Non-pigmented ciliary epithelial cell (primary cell): Measurements from ENCODE around the gene TMEM54.

ENCODE experiments used
- DNase-seq: peaks from one replicate; pipeline ENCODE4 v3.0.0-alpha.2; 2010; ENCODE audit warnings: low read depth

Gene TMEM54

GRCh38 chr1:32881871-32882850 lies 19.0 kb downstream of the TMEM54 start:
- no peak for DNase-seq

GRCh38 chr1:32881291-32881690 lies 19.9 kb downstream of the TMEM54 start:
- DNase-seq, result no peak

- DNase-seq, result no peak
Measured at GRCh38 chr1:32878637-32879041, 22.6 kb downstream of the TMEM54 start.

GRCh38 chr1:32878183-32878582 lies 23.0 kb downstream of the TMEM54 start:
- DNase-seq, result no peak

DNA sequence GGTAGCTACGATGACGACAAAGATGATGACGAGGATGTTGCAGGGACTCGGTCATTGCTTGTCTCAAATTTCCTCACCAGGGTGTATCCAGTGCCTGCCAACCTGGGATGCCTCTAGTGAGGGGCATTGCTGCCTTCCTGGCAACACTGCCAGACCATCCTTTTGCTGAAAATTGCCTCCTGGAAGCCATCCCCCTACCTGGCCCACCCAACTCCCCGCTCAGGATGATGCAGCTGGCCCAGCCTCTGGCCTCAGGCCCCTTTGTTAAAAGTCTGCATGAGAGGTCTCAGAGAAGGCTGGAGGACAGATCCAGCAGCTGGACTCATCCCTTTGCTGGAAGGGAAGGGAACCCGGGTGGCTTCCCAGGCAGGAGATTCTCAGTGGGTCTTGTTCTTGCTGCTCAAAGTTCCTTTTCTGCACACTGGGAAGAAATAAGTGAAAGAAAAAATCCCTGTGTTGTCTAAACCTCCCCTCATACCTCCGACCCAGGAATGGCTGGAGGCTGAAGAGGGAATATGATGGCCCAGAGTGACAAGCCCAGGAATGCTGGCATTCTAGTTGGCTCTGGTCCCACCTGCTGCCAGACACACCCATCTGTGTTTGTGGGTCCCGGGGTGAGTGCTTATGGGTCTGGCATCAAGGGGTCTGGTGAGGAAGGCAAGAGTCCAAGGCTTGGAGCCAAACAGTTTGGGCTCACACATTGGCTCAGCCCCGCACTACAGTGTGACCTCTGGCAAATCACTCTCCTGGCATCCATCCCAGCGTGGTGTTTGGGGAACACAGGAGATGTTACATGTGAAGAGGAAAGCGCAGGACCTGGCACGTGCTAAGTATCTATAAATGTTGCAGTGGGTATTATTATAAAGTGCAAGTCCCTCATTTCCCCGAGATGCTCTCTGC lies 23.7 kb downstream of the TMEM54 start:
- no peak for DNase-seq

DNA sequence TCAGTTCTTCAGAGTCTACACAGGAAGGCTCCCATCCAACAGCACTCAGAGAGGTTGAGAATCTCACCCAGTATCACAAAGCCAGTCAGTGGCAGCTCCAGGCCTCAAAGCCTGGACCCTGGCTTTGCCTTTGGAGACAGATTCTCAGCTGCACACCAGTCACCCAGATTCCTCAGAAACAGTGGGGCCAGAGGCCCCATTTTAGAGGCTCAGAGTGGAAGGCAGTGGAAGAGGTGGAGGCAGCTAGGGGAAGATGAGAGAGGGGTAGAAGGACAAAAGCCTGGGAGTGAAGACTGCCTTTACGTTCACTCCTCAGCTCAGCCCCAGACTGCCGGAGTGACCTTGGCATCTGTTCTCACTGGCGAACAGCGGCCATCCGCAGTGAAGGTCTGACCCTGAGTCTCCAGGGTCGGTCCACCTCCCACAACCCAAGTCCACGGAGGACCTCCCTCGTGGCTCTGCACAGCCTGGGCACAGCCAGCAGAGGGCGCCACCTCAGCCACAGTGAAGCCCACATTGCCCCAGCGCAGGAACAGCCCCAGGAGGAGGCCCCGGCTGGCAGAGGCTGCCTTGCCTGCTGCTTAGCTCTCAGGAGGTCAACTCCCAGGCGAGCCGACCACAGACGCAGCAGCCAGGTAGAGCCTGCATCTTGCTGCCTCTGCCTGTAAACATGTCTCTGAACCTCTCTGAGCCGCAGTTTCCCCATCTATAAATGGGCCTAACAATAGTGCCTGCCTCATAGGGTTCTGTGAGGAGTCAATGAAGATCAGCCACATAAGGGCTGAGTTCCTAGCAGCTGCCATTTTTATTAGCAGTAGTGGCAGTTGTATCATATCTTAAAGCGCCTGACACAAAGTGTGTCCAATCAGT lies 24.6 kb downstream of the TMEM54 start:
- DNase-seq, result no peak

- DNase-seq, result no peak
Measured at GRCh38 chr1:32874860-32875752, 26.1 kb downstream of the TMEM54 start.

DNA sequence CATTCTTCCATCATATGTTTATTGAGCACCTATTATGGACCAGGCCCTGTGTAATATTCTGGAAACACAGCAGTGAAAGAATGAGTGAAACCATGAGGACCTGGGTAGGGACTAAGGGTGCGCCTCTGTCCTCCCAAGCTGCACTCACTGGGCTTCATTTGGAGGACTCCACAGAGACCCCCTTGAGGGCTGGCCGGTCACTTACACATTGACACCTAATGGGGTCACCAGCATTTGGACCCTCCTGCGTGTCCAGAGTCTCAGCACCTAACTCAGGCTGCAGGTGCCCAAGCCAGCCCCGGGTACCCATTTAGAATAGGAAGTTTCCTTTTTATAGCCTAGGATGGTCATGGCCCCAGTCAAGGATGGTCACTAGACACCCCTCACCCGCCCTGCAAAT lies 27.7 kb downstream of the TMEM54 start:
- DNase-seq, result no peak

DNA sequence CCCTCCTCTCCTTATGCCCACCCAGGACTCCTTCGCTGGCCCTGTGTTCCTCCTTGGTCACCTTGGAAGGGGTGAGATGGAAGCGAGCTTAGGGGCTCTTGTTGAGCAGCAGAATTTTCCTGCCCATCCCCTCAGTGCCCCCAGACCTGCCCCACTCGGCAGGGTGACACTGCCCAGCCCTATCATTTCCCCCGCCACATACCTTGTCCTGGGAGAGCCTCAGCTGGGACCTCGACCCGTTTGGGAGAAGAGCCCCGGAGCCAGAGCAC lies 29.1 kb downstream of the TMEM54 start:
- no peak for DNase-seq

DNA sequence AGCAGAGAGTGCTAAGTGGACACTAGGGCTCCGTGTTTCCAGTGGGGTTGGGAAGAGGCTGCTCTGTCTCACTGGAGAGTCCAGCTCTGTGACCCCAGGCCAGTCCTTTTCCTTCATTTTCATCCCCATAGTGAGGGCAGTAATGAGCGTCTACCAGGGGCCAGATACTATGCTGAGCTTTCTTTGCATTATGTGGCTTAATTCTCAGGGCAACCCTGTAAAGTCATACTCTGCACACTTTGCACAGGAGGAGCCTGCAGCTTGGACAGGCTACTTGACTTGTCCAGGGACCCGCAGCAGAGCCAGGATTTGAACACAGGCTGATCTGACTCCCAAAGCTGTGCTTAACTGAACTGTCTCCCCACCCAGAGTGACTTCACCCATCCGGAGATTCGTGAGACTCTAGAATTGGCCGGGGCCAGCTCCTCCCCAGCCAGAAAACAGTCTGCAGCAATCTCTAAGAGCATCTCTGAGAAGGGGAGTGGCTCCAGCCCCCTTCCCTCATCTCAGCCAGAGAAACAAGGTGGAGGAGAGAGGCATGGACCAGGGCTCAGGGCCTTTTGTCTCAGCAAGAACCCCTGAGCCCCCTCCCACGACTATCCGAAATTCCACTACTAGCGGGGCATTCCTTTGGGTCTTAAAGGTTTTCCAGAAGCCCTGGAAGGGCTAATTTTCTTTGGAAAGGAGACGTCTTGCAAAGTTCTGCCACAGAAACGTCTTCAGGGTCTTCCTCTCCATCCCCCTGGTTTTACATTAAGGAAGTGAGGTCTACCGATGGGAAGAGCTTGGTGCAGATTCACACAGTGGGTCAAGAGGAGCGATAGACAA lies 29.6 kb downstream of the TMEM54 start:
- no peak for DNase-seq

GRCh38 chr1:32870615-32871363 lies 30.4 kb downstream of the TMEM54 start, which contains the start of gene FNDC5:
FNDC5 (minus strand) TSS chr1:32870912.
- no peak for DNase-seq

- DNase-seq, result no peak
Measured at GRCh38 chr1:32869923-32870614, 31.1 kb downstream of the TMEM54 start.

DNA sequence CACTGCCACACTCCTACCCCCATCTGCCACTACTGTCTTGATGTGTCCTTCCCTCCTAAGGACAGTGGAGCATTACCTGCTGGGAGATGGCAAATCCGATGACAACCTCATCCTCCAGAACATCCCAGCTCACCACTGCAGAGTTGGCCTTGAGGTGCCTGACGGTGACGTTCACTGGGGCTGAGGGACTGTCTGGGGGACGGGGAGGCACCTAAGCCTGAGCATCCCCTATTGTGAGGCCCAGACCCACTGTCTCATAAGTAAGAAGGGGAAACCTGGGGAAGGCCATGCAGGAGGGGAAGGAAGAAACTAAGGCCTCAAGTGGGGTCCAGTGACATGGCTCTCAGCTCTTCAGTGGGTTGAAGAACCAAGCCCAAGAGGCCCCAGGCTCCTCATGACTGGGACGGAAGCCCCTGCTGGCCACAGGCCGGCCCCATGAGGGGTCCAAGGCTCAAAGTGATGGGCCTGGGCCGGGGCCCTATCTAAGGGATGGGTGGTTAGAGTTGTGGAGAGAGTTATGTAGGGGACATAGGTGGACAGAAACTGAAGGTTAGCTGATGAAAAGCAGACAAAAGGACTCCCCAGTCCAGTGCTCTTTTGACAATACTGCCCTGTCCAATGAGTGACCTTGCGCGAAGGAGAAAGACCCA lies 32.3 kb downstream of the TMEM54 start:
- DNase-seq, result no peak

GRCh38 chr1:32868085-32868484 lies 33.1 kb downstream of the TMEM54 start:
- no peak for DNase-seq

DNA sequence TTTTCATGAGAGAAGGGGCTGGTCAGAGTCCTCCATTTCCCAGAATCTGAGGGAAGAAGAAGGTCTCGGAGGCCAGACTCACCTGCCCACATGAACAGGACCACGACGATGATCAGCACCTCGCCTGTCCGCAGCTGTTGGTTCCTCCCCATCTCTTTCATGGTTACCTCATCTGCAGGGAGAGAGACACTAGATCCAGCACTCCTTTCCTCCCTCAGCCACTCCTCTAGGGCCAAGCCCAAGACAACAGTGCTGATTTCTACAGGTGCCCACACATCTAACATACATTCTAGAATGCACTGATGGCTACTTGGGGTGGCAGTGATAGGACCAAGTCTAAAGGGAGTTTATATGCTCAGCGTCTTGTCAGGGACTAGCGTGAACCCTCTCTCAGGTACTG lies 33.5 kb downstream of the TMEM54 start:
- no peak for DNase-seq

DNA sequence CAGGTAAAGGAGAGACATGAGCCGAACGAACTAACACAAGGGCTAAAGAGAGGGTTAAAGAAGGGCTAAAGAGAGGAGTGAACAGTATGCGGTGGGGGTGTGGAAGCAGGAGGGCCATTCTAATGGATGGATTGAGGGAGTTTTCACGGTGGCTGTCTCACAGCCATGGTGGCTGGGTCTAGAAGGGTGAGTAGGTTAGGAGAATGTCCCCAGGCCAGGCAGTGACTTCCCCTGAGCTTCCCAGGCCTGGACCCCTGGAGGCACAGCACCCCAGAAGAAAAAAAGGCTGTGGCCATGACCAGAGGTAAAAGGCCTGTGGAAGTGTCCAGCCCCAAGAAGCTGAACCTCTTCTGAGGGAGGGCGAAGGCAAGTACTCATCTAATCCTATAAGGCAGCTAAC lies 34.0 kb downstream of the TMEM54 start:
- DNase-seq, result no peak

DNA sequence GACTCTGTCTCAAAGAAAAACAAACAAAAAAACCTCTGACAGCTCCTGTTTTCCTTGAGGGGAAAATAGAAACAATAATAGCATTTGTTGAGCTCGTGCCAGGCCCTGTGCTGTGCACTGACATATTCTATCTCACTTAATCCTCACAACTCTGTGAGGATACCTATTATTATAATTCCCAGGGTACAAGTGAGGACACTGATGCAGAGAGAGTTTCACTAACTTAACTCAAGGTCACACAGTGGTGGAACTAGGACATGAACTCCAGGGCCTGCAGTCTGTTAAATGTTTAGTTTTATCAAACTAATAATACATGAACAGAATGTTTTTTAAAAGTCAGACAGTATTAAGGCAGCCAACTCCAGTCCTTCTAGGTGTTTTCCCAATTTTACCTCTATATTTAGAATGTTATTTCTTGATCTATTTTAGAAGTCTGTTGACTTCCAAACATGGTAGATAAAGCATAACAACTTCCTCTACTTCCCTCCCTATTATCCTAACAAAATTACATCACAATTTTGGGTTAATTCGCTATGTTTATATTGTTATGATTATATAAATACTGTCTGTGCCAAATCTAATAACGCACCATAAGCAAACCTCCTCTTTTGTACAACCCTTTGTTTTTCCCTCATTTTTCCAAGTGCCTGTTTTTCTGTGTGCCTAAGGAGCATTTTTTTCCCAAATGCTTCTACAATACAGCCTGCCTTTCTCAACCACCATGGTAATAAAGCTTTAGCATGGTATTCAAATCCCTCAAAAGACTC lies 35.4 kb downstream of the TMEM54 start:
- DNase-seq, result no peak
